Mesodermal cell (in vitro differentiated cells): ENCODE measurements around the gene CPN2.

Experiments used
- H3K27ac ChIP-seq: 2 replicates; pipeline ENCODE4 v1.7.0; 2013; ENCODE audit warnings: mild to moderate bottlenecking, low read depth, low read length, moderate library complexity; ENCODE audit not compliant: severe bottlenecking
- H3K36me3 ChIP-seq: 2 replicates; pipeline ENCODE4 v1.7.1; 2013; ENCODE audit warnings: mild to moderate bottlenecking, low read length, moderate library complexity; ENCODE audit not compliant: control insufficient read depth, insufficient read depth
- H3K4me1 ChIP-seq: one replicate; pipeline ENCODE4 v1.7.1; 2013; ENCODE audit warnings: mild to moderate bottlenecking, low read length; ENCODE audit not compliant: insufficient read depth, control insufficient read depth, poor library complexity, severe bottlenecking
- H3K4me3 ChIP-seq: 2 replicates; pipeline ENCODE4 v1.7.0; 2013; ENCODE audit warnings: low read length, control low read depth, mild to moderate bottlenecking; ENCODE audit not compliant: insufficient read depth, poor library complexity, severe bottlenecking; ENCODE audit errors: extremely low read depth
- H3K9me3 ChIP-seq: 2 replicates; pipeline ENCODE4 v1.7.1; 2013; ENCODE audit warnings: mild to moderate bottlenecking, low read length, moderate library complexity; ENCODE audit not compliant: control insufficient read depth
- WGBS, 2 experiments: methylation state at CpG; one replicate each; pipeline ENCODE4 v1.1.5; 2013; ENCODE audit warnings: missing lambda C conversion rate in 2 of 2; ENCODE audit not compliant: insufficient coverage in 2 of 2; 5-methylcytosine and 5-hydroxymethylcytosine counted together

Gene CPN2

GRCh38 chr3:194328942-194329582, 22.1 kb downstream of the CPN2 start:
- H3K36me3 ChIP-seq, result no peaks in the 10 kb centered on the region
- H3K9me3 ChIP-seq, result peaks cover 16% of the 10 kb centered on the region
- no peak overlapping the region for H3K4me3 ChIP-seq
- 97% methylated on average over 7 to 9 of the region's 14 CpGs for WGBS, 2 experiments
- peaks cover 16% of the 10 kb centered on the region for H3K4me1 ChIP-seq
- no peak overlapping the region for H3K27ac ChIP-seq

GRCh38 chr3:194328053-194328657, 23.0 kb downstream of the CPN2 start:
- no peak overlapping the region for H3K4me3 ChIP-seq
- peaks cover 21% of the 10 kb centered on the region for H3K4me1 ChIP-seq
- 88 to 93% methylated on average over 27 of the region's 27 CpGs for WGBS, 2 experiments
- peaks cover 16% of the 10 kb centered on the region for H3K9me3 ChIP-seq
- H3K36me3 ChIP-seq, result no peaks in the 10 kb centered on the region
- no peak overlapping the region for H3K27ac ChIP-seq

DNA sequence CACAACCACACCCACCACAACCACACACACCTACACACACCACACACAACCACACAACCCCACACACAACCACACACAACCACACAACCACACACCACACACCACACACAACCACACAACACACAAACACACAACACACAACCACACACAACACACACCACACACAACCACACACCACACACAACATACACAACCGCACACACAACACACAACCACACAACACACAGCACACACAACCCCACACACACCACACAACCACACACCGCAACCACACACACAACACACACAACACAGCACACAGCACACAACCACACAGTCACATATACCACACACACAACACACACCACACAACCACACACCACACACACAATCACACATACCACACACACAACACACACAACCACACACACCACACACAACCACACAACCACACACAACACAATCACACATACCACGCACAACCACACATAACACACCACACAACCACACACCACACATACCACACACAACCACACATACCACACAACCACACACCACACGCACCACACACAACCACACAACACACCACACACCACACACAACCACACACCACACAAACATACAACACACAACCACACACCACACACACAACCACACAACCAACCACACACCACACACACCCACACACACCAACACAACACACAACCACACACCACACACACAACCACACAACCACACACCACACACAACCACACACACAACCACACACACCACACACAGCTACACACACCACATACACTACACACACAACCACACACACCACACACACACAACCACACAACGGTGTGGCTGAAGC, 23.7 kb downstream of the CPN2 start:
- Histone ChIP-seq H3K9me3 (peaks cover 18% of the 10 kb centered on the region), H3K36me3 (no peaks in the 10 kb centered on the region), H3K27ac (no peak overlapping the region), H3K4me1 (peaks cover 21% of the 10 kb centered on the region), H3K4me3 (no peak overlapping the region)
- WGBS, 2 experiments, result 88 to 90% methylated on average over 3 to 4 of the region's 5 CpGs

DNA sequence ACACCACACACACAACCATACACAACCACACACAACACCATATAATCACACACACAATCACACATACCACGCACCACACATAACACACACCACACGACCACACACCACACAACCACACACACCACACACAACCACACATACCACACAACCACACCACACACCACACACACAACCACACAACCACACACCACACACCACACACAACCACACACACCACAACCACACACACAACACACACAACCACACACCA, 24.2 kb downstream of the CPN2 start:
- no peak overlapping the region for H3K27ac ChIP-seq
- H3K4me1 ChIP-seq, result peaks cover 21% of the 10 kb centered on the region
- 100% methylated on average over 2 of the region's 2 CpGs for WGBS, 2 experiments
- no peaks in the 10 kb centered on the region for H3K36me3 ChIP-seq
- H3K9me3 ChIP-seq, result peaks cover 21% of the 10 kb centered on the region
- H3K4me3 ChIP-seq, result no peak overlapping the region

DNA sequence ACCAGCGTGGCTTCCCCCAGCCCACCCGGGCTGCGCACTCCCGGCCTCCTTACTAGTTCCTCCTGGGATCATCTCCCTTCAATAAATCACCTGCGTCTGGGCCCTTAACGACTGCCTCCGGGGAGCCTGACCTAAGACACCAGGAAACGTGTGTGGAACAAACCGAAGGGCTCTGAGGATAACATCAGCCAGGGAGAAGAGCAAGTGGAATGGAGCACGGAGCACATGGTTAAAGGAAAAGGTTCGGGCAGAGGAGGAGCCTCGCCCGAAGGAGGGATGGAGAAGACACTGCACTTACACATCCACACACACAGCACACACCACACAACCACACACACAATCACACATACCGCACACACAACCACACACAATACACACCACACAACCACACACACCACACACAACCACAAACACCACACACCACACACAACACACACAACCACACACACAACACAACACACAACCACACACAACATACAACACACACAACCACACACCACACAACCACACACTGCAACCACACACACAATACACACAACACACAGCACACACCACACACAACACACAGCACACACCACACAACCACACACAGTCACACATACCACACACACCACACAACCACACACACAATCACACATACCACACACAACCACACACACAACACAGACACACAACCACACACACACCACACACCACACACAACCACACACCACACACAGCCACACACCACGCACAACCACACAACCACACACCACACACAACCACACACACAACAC, 24.7 kb downstream of the CPN2 start:
- WGBS, 2 experiments, result 80 to 90% methylated on average over 4 to 13 of the region's 15 CpGs
- H3K36me3 ChIP-seq, result no peaks in the 10 kb centered on the region
- H3K4me3 ChIP-seq, result no peak overlapping the region
- no peak overlapping the region for H3K27ac ChIP-seq
- peaks cover 21% of the 10 kb centered on the region for H3K9me3 ChIP-seq
- H3K4me1 ChIP-seq, result peaks cover 19% of the 10 kb centered on the region

GRCh38 chr3:194325424-194326153, 25.5 kb downstream of the CPN2 start:
- no peak overlapping the region for H3K4me3 ChIP-seq
- H3K36me3 ChIP-seq, result no peaks in the 10 kb centered on the region
- H3K27ac ChIP-seq, result no peak overlapping the region
- peaks cover 21% of the 10 kb centered on the region for H3K9me3 ChIP-seq
- WGBS, 2 experiments, result 93% methylated on average over 14 to 15 of the region's 15 CpGs
- peaks cover 11% of the 10 kb centered on the region for H3K4me1 ChIP-seq

DNA sequence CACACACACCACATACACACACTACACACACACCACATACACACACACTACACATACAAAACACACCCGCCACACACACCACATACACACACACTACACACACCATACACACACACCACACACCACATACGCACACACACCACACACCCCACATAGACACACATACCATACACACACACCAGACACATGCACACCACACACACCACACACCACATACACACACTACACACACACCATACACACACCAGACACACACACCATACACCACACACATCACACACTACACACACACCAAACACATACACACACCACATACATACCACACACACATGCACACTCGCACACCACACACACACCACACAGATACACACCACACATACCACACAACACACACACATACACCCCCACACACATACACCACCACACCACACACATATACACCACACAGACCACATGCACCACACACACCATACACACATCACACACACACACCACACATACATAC, 26.3 kb downstream of the CPN2 start:
- 94 to 95% methylated on average over 2 to 3 of the region's 3 CpGs for WGBS, 2 experiments
- Histone ChIP-seq H3K36me3 (no peaks in the 10 kb centered on the region), H3K27ac (no peak overlapping the region), H3K4me1 (peaks cover 5% of the 10 kb centered on the region), H3K9me3 (peaks cover 21% of the 10 kb centered on the region), H3K4me3 (no peak overlapping the region)

- WGBS, 2 experiments, result 80 to 83% methylated on average over 33 of the region's 39 CpGs
- Histone ChIP-seq H3K27ac (peak overlapping the region; percentile 23), H3K4me1 (peaks cover 5% of the 10 kb centered on the region), H3K9me3 (peaks cover 27% of the 10 kb centered on the region), H3K4me3 (no peak overlapping the region), H3K36me3 (no peaks in the 10 kb centered on the region)
Observed at GRCh38 chr3:194323785-194324735, 27.1 kb downstream of the CPN2 start.

GRCh38 chr3:194322678-194323211, 28.4 kb downstream of the CPN2 start:
- WGBS, 2 experiments, result 88 to 89% methylated on average over 16 of the region's 18 CpGs
- Histone ChIP-seq H3K27ac (no peak overlapping the region), H3K9me3 (peaks cover 39% of the 10 kb centered on the region), H3K4me3 (no peak overlapping the region), H3K36me3 (no peaks in the 10 kb centered on the region), H3K4me1 (peaks cover 5% of the 10 kb centered on the region)
